ENCODE results near the gene NSD2.

The NSD2 gene

GRCh38 chr4:1898681-1899080 is 27.5 kb downstream of the NSD2 start:
- H3K4me3 ChIP-seq (replicated peaks; ENCODE audit: insufficient read depth, low read length): no peak overlapping the region
- DNase-seq (ENCODE audit: low read depth in 1 of 2, low spot score in 1 of 2): peak in 1 of 2 experiments; percentile 29
- no peaks in the 10 kb centered on the region for H3K27me3 ChIP-seq (ENCODE audit: insufficient read depth, poor library complexity, severe bottlenecking)
- TF ChIP-seq REST (IDR thresholded peaks at IDR 0.05; ENCODE audit: insufficient replicate concordance, low read depth): no peak
- TF ChIP-seq POLR2AphosphoS5 (IDR thresholded peaks at IDR 0.05; ENCODE audit: low read depth): no peak
- TF ChIP-seq GABPA (IDR thresholded peaks at IDR 0.05; ENCODE audit: low read depth): no peak
- TF ChIP-seq CTCF (IDR thresholded peaks at IDR 0.05; ENCODE audit: insufficient read depth, low read length): no peak
- no peak for TF ChIP-seq SPI1 (IDR thresholded peaks at IDR 0.05; ENCODE audit: borderline replicate concordance, low read depth)
- H3K27ac ChIP-seq (replicated peaks): no peak overlapping the region

- H3K27me3 ChIP-seq (ENCODE audit: insufficient read depth, poor library complexity, severe bottlenecking): no peaks in the 10 kb centered on the region
- H3K27ac ChIP-seq (replicated peaks): no peak overlapping the region
- DNase-seq (ENCODE audit: low read depth in 1 of 2, low spot score in 1 of 2): peak; percentile 57 to 80
- TF ChIP-seq CTCF (IDR thresholded peaks at IDR 0.05; ENCODE audit: insufficient read depth, low read length): peak; percentile 80
- no peak for TF ChIP-seq POLR2AphosphoS5 (IDR thresholded peaks at IDR 0.05; ENCODE audit: low read depth)
- no peak overlapping the region for H3K4me3 ChIP-seq (replicated peaks; ENCODE audit: insufficient read depth, low read length)
Measured at GRCh38 chr4:1899149-1900086, 28.2 kb downstream of the NSD2 start.

GRCh38 chr4:1900087-1900433 is 28.9 kb downstream of the NSD2 start:
- Histone ChIP-seq H3K27ac (replicated peaks) (no peak overlapping the region), H3K27me3 (ENCODE audit: insufficient read depth, poor library complexity, severe bottlenecking) (no peaks in the 10 kb centered on the region), H3K4me3 (replicated peaks; ENCODE audit: insufficient read depth, low read length) (no peak overlapping the region)
- TF ChIP-seq CTCF (IDR thresholded peaks at IDR 0.05; ENCODE audit: insufficient read depth, low read length): no peak
- TF ChIP-seq REST (IDR thresholded peaks at IDR 0.05; ENCODE audit: insufficient replicate concordance, low read depth): no peak
- TF ChIP-seq POLR2AphosphoS5 (IDR thresholded peaks at IDR 0.05; ENCODE audit: low read depth): no peak
- no peak for TF ChIP-seq GABPA (IDR thresholded peaks at IDR 0.05; ENCODE audit: low read depth)
- no peak for TF ChIP-seq SPI1 (IDR thresholded peaks at IDR 0.05; ENCODE audit: borderline replicate concordance, low read depth)
- no peak for DNase-seq (ENCODE audit: low read depth in 1 of 2, low spot score in 1 of 2)
